Heart right ventricle (tissue), 16 donors: Measurements from ENCODE around the gene KLHL22. TPM values are rescaled to one million over a fixed set of nuclear protein-coding genes. Genes with fewer than 3 reads are reported as not detected.

Experiments
- ATAC-seq, 8 donors: fragments of 200-7000 bp; cut with Tn5 transposase; one replicate each; pipeline ENCODE4 v1.9.1; 2020; ENCODE audit warnings: mild to moderate bottlenecking in 8 of 8, moderate library complexity in 8 of 8, moderate number of reproducible peaks in 1 of 8
- DNase-seq, 2 donors: peaks; one replicate each; pipeline ENCODE4 v3.0.0-alpha.2; 2020
- H3K27ac ChIP-seq, 10 donors: fragments of 200-600 bp; sonication (generic) in 2 of 10; one replicate each; pipeline versions ENCODE4 v1.5.0 to v1.8.0; 2020 to 2022; ENCODE audit warnings: mild to moderate bottlenecking in 3 of 10
- H3K27me3 ChIP-seq, 7 donors: fragments of 200-600 bp; one replicate each; pipeline ENCODE4 v1.8.0; 2021 to 2022; ENCODE audit warnings: mild to moderate bottlenecking in 2 of 7
- H3K36me3 ChIP-seq, 9 donors: fragments of 200-600 bp; sonication (generic) in 1 of 9; one replicate each; pipeline versions ENCODE4 v1.5.0 to v1.8.0; 2020 to 2022; ENCODE audit warnings: mild to moderate bottlenecking in 2 of 9
- H3K4me1 ChIP-seq, 9 donors: fragments of 200-600 bp; sonication (generic) in 1 of 9; one replicate each; pipeline versions ENCODE4 v1.5.0 to v1.8.0; 2020 to 2022; ENCODE audit warnings: mild to moderate bottlenecking in 4 of 9
- H3K4me3 ChIP-seq, 10 donors: fragments of 200-600 bp; sonication (generic) in 2 of 10; one replicate each; pipeline versions ENCODE4 v1.5.0 to v1.8.0; 2020 to 2022; ENCODE audit warnings: mild to moderate bottlenecking in 7 of 10, moderate library complexity in 2 of 10
- H3K9me3 ChIP-seq, 11 donors: fragments of 200-600 bp in 10 of 11; sonication (generic) in 2 of 11; one replicate each; pipeline versions ENCODE4 v1.5.0 to v1.8.0; 2013 to 2022; ENCODE audit warnings: mild to moderate bottlenecking in 2 of 11, control low read depth in 1 of 11, moderate library complexity in 1 of 11
- WGBS, 2 donors: extraction: QIAGEN DNeasy Blood & Tissue Kit; methylation state at CpG; one replicate each; pipeline ENCODE4 v1.1.7; 2013; ENCODE audit warnings: inconsistent platforms in 1 of 2; 5-methylcytosine and 5-hydroxymethylcytosine counted together
- intact Hi-C, 10 donors: fragments of 100-400 bp; cut with DNase I; formaldehyde crosslinking; loops; one replicate each; pipeline versions ENCODE4 v1.11.1 to v1.14.2; 2022
- polyA plus RNA-seq, 2 donors: library from polyadenylated mRNA; stranded (reverse); fragments of 200-250 nt; gene quantifications; one replicate each; pipeline ENCODE4 v1.2.3, GENCODE V29; 2013
- total RNA-seq, 10 donors: library from RNA; stranded (reverse); fragmentation: NEBNext Ultra II Directional in 3 of 10; extraction: Animal tissue kit (Norgen Biotek cat#: 25700) in 3 of 10; gene quantifications; one replicate each; pipeline versions ENCODE4 v1.2.1 to v1.2.4, GENCODE V29; 2021 to 2023
- TF ChIP-seq, protein P1 (sequence below), 9 donors: fragments of 200-600 bp; sonication (generic) in 2 of 9; IDR thresholded peaks; one replicate each; pipeline versions ENCODE4 v1.5.0 to v1.8.0; 2021 to 2022; ENCODE audit warnings: antibody characterized with exemption in 9 of 9, mild to moderate bottlenecking in 5 of 9, moderate library complexity in 1 of 9
- donor health status: Arrhythmogenic right ventricular cardiomyopathy.
- donor health status: ischemic (EF 13 %, LVEDD 7.1; RV severe dilation, severe dysfunction).
- donor health status: healthy with polysubstance abuse.
- donor health status: DM: no; HTN: yes; CAD: no.
- donor health status: DM: no; HTN: no; CAD: no.
- donor health status: ischemic (EF 25% LVEDD 6.9; RV normal size, moderate dysfunction).
- donor health status: ischemic (EF 25% LVEDD 5.7; RV mildly dilated, moderate dysfunction).
- donor health status: healthy.
- donor health status: DM: yes; HTN: yes; CAD: no.
- donor health status: Ischemic cardiomyopathy.
- donor health status: ischemic (EF 35%, LVEDD 5.7; RV mildly dilated, moderate dysfunction).
- donor health status: nonischemic (EF 11% LVEDD 7.7; RV severe dilation, severe dysfunction).
- donor health status: DM: yes; HTN: yes; CAD: no.
- donor health status: PGD.
- donor health status: ischemic (EF 29% LVEDD 5.4; RV normal size, mild dysfunction).
- donor health status: nonischemic (EF 23%, LVEDD 6.1; RV moderate dilation, normal function).

The KLHL22 gene
- total and polyA plus RNA-seq, 12 donors = 11.3 to 29.3 (median 17.3) TPM

DNA sequence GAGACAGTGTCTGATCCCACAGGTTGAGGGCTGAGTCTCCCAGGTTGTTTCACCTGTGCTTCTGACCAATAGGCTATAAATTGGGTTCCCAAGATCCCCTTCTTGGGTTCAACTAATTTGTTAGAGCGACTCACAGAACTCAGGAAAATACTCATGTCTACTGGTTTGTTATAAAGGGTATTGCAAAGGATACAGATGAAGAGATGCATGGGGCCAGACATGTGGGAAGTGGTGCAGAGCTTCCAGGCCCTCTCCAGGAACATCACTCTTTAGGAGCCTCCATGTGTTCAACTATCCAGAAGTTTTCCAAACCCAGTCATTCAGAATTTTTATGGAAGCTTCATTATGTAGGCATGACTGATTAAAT lies 4.7 kb downstream of the KLHL22 start:
- H3K9me3 ChIP-seq = no peaks in the 10 kb centered on the region
- ATAC-seq = no peak
- DNase-seq = no peak
- H3K4me3 ChIP-seq = no peak overlapping the region
- no peaks in the 10 kb centered on the region for H3K27me3 ChIP-seq
- TF ChIP-seq, protein P1, sequence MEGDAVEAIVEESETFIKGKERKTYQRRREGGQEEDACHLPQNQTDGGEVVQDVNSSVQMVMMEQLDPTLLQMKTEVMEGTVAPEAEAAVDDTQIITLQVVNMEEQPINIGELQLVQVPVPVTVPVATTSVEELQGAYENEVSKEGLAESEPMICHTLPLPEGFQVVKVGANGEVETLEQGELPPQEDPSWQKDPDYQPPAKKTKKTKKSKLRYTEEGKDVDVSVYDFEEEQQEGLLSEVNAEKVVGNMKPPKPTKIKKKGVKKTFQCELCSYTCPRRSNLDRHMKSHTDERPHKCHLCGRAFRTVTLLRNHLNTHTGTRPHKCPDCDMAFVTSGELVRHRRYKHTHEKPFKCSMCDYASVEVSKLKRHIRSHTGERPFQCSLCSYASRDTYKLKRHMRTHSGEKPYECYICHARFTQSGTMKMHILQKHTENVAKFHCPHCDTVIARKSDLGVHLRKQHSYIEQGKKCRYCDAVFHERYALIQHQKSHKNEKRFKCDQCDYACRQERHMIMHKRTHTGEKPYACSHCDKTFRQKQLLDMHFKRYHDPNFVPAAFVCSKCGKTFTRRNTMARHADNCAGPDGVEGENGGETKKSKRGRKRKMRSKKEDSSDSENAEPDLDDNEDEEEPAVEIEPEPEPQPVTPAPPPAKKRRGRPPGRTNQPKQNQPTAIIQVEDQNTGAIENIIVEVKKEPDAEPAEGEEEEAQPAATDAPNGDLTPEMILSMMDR (IDR thresholded peaks at IDR 0.05) = no peak
- 97 to 100% methylated on average over 1 of the region's 1 CpG for WGBS, 2 donors
- H3K27ac ChIP-seq = no peak overlapping the region
- peaks cover 2 to 34% (median 16%) of the 10 kb centered on the region in 9 donors for H3K4me1 ChIP-seq
- intact Hi-C loops = loop anchor here in 1 of 10 donors (10.0 kb wide), 1 partner anchor 56 kb away; the partner anchor contains the start of gene SCARF2
- peaks cover 0 to 17% (median 0%) of the 10 kb centered on the region in 9 donors for H3K36me3 ChIP-seq

DNA sequence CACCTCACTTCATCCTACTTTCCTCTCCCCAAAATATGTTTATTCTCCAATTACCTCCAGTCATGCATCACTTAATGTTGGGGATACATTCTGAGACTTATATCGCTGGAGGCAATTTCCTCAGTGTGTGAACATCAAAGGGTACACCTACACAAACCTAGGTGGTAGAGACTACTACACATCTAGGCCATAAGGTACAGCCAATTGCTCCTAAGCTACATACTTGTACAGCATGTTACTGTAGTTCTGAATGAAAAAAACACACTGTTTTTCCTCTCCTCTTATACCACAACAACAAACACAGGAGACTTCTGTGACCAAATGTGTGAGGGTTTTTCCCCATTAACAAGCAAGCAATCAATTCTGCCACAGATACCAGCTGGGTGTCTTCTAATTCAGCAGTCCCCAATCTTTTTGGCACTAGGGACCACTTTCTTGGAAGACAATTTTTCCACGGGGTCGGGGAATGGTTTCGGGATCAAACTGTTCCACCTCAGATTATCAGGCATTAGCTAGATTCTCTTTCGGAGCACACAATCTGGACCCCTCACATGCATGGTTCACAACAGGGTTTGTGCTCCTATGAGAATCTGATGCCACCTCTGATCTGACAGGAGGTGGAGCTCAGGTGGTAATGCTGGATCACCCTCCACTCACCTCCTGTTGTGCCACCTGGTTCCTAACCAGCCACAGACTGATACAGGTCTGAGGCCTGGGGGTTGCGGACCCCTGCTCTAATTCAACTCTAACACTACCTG lies 5.2 kb downstream of the KLHL22 start:
- intact Hi-C loops = loop anchor here in 1 of 10 donors (10.0 kb wide), 1 partner anchor 56 kb away; the partner anchor contains the start of gene SCARF2

DNA sequence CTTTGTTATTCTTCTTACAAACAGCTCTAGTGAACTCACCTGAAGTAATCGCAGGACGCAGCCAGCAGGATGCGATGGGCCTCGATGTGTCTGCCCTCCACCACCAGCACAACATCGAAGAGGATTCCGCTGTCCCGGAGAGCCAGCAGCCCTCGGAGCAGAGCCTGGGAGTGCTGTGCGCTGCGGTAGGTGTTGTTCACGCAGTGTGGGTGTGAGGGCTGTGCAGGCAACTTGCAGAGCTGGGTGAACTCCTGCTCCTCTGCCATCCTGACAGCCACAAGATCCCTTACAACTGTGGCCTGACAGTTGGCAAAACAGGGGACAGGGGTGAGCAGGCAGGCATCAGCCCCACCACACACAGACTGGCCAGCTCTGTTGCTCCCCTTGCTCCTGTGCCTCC lies 6.6 kb downstream of the KLHL22 start:
- H3K27me3 ChIP-seq = no peaks in the 10 kb centered on the region
- H3K4me3 ChIP-seq = no peak overlapping the region
- ATAC-seq (no peak), DNase-seq (no peak)
- peaks cover 0 to 23% (median 8%) of the 10 kb centered on the region in 9 donors for H3K4me1 ChIP-seq
- TF ChIP-seq, protein P1 (IDR thresholded peaks at IDR 0.05) = no peak
- no peaks in the 10 kb centered on the region for H3K9me3 ChIP-seq
- whole genome bisulfite sequencing, 2 donors = 83 to 84% methylated on average over 11 of the region's 11 CpGs
- H3K36me3 ChIP-seq = peaks cover 0 to 20% (median 0%) of the 10 kb centered on the region in 9 donors
- no peak overlapping the region for H3K27ac ChIP-seq
- intact Hi-C loops = no loop called here

More for the DNA sequence above, 5.2 kb downstream of the KLHL22 start:
- H3K36me3 ChIP-seq = peaks cover 0 to 17% (median 0%) of the 10 kb centered on the region in 9 donors
- H3K4me1 ChIP-seq = peaks cover 2 to 34% (median 16%) of the 10 kb centered on the region in 9 donors
- ATAC-seq = no peak
- no peak for DNase-seq
- no peaks in the 10 kb centered on the region for H3K27me3 ChIP-seq
- WGBS, 2 donors = 90 to 91% methylated on average over 6 of the region's 6 CpGs
- H3K4me3 ChIP-seq = no peak overlapping the region
- H3K9me3 ChIP-seq = no peaks in the 10 kb centered on the region
- no peak overlapping the region for H3K27ac ChIP-seq
- TF ChIP-seq, protein P1 (IDR thresholded peaks at IDR 0.05) = no peak

DNA sequence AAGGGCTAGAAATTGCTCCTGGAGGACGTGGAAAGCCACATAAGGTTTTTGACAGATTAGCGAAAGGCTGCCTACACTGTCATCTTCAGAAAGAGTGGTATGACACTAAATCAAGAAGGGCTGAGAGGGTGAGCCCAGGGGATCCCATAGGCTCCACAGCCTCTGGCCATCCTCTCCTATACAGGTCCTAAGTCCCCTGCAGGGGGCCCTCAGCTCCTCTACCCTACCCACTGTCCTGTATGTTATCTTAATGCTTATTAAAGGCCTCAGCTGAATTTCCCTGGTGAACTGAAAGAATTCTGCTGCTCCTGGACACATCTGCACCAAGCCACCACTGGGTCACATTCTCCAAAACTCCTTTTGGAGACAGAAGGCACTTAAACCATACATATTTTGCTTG lies 7.9 kb downstream of the KLHL22 start:
- H3K9me3 ChIP-seq = no peaks in the 10 kb centered on the region
- no peak overlapping the region for H3K27ac ChIP-seq
- peaks cover 0 to 32% (median 0%) of the 10 kb centered on the region in 9 donors for H3K36me3 ChIP-seq
- ATAC-seq (no peak), DNase-seq (no peak)
- WGBS, 2 donors = 97 to 100% methylated on average over 2 of the region's 2 CpGs
- peaks cover 0 to 16% (median 0%) of the 10 kb centered on the region in 9 donors for H3K4me1 ChIP-seq
- H3K27me3 ChIP-seq = no peaks in the 10 kb centered on the region
- TF ChIP-seq, protein P1 (IDR thresholded peaks at IDR 0.05) = no peak
- no peak overlapping the region for H3K4me3 ChIP-seq
- intact Hi-C loops = no loop called here
